COLO829 (cell line): Measurements from ENCODE around the gene NOTCH2.

Experiments
- DNase-seq: peaks from one replicate; pipeline ENCODE4 v3.0.0; 2012; ENCODE audit warnings: low spot score

The NOTCH2 gene

DNA sequence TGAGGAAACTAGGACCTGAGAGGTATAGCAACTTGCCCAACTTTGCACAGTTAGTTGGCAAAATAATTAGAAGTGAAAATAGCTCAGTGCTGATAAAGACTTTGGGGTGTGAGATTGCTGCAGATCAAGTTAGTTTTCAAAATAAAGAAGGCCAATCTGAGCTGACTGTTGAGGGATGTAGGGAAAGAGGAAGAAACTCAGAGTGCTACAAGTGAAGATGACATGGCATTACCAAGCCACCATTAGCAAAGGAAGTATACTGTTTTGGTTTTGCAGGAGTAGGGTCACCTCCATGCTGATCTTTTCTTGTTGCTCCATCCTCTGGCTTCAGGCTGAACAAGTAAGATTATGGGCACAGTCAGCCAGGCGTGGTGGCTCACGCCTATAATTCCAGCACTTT, 94.5 kb downstream of the NOTCH2 start:
- no peak for DNase-seq

DNA sequence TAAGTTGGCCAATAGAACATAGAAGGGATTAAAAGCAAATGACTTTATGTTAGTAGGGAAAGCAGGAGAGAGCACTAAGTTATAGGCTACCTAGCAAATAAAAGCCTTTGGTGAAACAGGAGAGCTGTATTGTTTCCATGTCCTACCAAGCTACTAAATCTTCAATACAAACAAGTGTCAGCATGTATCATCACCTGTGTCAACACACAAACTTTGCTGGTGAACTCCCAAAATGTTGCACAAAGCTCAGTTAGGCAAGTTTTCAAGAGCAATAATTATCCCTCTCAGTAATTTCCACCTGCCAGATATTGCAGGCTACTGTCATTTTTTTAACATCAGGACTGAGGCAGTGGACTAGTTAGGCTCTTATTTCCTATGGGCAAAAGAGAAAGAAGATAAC, 95.4 kb downstream of the NOTCH2 start:
- no peak for DNase-seq

DNA sequence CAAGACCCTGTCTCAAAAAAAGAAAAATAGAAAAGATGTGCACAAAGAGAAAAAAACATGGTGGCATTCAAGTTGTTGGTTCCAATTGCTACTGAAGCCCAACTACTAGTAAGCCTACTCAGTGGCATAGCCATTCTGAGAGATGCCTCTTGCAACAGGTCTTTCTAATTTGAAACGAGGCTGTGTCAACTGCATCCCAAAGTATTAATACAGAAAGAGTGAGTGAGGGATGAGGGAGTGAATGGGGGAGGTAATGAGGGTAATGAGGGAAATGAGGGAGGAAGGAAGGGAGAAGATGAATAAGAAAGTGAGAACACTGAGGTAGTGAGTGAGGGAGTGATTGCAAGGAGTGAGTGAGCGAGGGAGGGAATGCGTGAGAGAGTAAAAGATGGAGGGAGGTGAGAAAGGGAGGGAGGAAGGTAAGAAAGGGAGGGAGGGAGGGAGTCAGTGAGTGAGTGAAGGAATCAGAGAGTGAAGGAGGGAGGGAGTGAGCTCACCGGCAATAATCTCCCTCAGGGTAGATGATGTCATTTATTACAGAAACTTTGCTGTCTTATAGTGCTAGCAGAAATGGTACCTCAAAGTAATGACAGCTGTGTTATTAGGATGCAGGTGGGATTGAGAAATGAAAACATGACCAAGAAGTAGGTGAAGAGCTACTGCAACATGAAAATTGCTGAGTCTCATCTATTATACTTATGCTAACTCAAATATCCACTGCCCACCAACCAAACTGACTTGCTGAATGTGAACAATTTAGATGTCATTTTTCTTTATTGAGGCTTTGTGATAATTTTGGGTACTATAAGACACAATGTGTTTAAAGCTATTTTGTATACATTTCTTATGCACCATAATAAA, 97.5 kb downstream of the NOTCH2 start:
- no peak for DNase-seq

DNA sequence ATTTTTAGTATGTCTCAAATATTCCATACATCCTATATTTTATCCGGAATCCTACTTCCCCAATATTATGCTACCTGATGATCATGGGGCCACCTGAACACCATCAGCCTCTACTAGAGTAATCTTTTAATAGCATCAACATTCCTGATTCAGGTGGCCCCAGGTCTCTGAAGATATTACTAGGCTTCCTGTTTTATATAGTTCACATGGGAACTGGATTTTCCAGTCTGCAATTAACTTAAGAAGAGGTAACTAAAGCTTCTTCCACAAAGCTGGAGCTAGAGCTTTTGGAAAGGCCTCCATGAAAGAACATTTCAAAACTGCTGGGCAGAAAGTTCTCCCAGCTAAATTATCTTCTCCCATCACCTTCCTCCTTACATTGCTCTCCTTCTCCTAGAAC, 100.9 kb downstream of the NOTCH2 start:
- DNase-seq = no peak

DNA sequence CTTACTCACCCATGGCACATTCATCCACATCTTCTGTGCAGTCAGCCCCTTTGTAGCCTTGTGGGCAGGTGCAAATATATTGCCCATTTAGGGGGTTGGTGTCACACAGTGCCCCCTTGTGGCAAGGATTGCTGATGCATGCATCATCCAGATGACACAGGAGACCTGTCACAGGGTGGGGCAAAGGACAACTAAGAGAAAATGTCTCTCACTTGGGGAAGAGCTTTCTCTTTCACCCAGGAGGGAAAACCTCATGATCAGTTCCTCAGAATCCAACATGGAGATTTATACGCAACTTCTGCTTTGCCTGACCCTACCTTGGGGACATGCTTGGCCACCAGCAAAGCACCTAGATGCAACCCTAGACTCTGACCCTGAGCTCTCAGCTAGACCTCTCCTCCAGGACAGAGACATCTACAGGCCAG, 101.4 kb downstream of the NOTCH2 start:
- DNase-seq = no peak

DNA sequence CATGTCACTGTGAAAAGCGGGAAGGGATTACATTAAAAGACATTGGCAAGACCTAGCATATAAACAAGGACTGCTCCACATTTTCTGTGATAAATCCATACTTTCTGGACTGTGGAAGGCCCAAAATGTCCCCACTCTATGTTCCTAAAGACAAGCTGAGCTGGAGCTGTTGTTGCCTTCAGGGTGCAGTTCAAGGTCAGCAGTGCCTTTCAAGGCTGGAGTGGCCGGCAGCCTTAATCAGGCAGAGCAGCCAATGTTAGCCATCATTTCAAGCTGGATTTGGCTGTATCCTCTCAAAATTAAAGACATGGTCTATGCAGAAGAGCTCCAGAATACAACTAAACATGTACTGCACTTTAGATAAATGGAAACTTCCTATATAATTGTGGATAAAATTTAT, 102.8 kb downstream of the NOTCH2 start:
- no peak for DNase-seq

DNA sequence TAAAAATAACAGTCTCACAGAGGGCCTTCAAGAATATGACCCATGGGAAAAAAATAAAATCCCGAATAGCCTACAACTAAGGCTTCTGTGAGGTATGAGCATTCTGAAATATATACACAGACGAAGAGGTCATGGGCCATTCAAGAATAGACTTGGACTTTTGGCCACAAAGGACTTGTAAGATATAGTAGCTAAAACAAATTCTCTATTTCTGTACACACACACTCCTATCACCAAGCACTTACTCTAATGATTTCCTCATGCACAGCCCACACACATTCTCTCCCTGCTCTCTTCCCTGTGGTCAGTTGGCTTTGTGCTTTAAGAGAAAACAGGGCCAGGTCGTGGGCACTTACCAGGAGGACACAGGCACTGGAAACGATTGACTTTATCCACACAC, 103.4 kb downstream of the NOTCH2 start:
- DNase-seq = no peak

DNA sequence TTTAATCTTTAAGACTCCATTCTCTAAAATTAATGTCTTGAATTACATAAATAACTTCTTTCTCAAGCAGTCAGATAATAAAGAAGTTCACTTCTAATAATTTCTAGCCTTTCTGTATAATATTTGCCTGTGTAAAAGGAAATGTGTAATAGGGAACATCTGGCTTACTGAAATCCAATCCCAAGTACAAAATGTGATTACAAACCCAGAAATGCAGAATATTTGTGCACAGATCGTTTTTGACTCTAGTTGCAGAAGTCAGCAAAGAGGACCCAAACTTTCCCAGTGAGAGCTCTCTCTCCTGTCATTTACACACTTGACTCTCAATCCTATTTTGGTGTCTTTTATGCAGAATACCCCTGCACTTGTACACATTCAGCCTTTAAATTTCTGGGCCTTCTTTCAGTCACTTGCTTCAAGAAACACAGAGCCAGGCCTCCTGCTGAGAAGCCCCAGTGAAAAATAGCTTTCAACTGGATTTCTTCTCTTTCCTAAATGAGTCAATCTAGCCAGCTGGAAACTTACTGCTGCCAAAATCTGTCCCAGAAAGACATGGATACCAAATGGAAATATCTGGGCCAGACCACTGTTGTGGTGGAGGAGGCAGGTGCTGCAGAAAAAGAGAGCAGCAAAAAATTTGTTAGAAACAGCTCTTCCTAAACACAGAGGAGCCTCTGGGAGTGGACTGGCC, 104.6 kb downstream of the NOTCH2 start:
- no peak for DNase-seq

GRCh38 chr1:119962296-119962968, 107.0 kb downstream of the NOTCH2 start:
- DNase-seq = no peak

GRCh38 chr1:119960501-119960900, 109.0 kb downstream of the NOTCH2 start:
- no peak for DNase-seq

DNA sequence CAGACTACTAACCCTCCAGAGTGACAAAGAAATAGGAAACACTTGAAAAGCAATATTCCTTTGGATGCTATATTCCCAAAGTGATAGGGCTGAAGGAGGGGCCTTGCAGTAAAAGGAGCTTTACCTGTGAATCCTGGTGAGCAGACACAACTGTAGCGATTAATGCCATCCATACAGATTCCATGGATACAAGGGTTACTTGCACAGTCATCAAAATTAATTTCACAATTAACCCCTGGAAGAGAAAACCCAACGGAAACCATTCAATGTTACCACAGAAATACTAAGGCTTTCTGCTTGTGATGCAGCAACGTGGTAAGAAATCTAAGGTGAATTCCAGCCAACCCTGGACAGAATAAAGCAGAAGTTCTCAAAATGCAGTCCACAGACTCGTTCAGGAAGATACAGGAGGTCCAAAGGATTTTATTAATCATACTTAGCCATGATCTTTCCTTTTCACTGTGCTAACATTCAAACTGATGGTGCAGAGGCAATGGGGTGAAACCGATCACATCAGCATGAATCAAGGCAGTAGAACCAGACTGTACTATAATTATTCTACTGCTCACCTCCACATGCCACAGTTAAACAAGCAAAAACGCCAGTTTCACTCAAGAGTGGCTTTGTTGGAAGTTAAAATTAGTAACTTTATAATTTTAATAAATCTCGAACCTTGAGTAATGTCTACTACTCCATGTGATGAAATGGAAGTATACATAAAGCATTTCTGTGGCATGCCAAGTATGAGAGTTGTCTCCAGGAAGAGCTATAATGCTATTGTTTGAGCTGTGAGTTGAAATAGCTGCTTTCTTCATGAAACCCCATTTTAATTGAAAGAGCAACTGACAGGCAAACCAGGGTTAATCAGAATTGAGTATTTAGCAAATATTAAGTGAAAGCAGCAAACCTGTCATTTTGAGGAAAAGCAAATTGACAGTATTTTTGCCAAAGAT, 109.9 kb downstream of the NOTCH2 start:
- DNase-seq = no peak

- DNase-seq = no peak
Observed at GRCh38 chr1:119958223-119958622, 111.2 kb downstream of the NOTCH2 start.

DNA sequence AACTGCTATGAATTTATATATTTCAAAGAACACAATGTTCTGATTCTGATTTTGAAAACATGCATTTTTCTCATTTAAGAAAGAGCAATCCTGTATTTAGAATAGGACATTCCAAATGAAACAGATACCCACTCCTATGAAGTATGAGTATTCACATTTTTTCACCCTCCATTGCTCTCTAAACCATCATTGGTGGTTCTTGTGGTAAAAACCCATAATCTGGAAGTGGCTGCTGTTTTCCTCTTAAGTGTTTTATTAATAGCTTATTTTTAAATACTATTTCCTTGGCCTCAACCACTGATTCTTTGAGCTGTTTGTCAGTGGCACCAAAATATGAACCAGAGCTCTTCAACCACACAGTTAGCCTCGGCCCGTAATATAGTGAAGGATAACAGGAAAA, 113.2 kb downstream of the NOTCH2 start:
- no peak for DNase-seq

DNA sequence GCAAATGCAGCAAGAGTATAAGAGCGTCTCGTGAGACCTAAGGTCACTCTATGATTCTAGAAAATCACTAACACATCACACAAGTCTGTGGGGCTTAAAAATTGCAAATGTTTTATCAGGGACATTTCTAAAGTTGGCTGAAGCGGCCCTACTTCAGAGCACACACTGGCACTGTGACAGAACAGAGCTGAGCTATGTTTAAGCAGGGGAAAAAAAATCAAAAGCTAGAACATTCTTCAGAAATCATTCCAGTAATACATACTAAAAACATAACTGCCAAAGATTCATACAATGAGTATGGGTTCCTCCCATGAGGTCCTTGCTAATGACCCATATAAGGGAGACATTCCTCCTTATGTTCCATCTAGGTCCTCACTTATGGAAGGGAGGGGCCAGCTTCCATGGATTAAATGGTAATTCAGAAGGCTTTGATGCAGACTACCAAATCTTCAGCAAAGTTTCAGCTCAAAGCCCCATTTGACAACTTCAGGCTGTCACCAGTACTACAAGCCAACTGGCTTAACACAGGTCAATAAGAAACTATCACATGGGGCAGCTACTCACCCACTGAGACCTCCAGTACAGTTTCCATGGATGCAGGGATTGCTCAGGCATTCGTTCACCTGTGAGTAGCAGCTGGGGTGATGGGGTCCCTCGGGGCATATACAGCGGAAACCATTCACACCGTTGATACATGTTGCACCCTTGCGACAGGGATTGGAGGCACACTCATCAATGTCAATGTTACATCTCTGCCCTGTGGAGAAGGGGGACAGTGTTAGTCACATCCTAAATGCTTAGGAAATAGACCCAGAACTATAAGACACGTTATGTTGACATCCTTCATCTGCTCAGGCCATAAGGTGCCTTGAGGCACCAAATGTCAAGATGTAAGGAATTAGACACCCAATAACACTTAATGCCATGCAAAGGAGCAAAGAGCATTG, 114.7 kb downstream of the NOTCH2 start:
- DNase-seq = no peak

DNA sequence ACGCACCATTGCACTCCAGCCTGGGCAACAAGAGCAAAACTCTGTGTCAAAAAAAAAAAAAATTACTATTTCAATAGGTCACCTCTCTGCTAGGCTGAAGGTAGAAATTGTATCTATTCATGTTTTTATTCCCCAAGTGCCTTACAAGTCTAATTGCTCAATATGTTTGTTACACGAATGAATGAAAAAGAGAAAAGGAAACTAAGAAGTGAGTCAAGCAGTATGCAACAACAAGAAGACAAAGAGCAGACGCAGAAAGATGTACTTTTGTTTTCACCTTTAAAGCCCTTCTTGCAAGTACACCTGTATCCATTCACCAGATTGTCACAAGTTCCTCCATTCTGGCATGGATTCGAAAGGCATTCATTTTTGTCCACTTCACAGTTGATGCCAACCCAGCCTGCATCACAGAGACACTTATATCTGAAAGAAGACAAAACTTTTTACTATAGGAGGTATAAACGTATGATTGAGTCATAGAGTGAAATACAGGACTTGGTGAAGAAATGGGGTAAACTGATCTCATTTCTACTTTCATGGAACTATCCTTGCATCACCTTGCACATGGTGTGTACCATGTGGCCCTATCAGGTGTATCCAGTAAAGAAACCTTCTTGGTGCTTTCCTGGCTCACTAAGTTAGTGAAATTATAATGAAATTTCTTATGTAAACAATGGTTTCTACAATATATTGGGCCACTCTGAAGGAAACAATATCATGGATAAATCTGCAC, 116.0 kb downstream of the NOTCH2 start:
- DNase-seq = no peak

- no peak for DNase-seq
Observed at GRCh38 chr1:119952496-119952895, 117.0 kb downstream of the NOTCH2 start.

GRCh38 chr1:119948342-119949214, 120.9 kb downstream of the NOTCH2 start:
- DNase-seq = no peak

DNA sequence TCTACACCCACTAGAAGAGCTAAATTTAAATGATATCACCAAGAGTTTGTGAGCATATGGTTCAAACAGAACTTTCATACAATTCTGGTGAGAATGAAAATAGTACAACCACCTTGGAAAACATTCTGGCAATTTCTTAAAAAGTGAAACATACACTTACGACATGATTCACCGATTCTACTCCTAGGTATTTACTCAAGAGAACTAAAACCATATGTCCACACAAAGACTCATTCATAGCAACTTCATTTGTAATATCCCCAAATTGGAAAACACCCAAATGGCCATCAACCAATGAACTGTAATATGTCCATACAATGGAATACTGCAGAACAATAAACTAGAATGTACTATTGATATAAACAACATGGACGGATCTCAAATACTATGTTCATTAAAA, 122.0 kb downstream of the NOTCH2 start:
- DNase-seq = no peak

GRCh38 chr1:119946724-119947123, 122.7 kb downstream of the NOTCH2 start:
- DNase-seq = no peak
